HG03439 (cell line): ENCODE results near the gene AGBL1.

Experiments used
- ATAC-seq: cut with Tn5 transposase; IDR thresholded peaks from one replicate; pipeline ENCODE4 v1.9.1; 2021; ENCODE audit warnings: mild to moderate bottlenecking, moderate library complexity; ENCODE audit not compliant: unreplicated experiment

The AGBL1 gene

DNA sequence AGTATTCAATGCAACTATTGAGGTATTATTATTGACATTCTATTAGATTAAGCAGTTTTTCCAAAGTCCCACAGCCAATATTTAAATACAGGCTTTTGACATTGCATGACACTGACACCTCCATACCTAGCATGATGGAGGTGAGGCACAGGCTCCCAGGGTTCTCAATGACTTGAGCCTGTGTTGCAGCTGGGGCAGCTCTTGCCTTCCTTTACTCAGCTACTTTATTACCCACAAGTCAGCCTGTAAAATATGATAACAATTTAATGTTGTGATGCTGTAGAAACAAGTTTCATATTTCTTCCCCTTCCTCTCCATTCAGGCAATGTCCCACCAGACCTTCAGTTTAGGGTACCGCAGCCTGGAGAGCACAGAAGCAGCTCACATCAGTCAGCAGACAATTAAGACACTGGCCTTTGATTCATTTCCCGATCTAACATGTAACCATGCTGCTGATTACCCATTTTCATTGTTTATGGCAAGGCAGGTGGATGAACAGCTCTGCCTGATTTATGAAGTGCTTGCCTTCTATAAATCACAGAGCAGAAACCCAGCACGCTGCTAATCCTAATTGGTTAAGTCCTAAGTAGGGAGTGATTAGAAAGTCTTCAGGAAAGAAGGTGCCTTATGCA is 826.1 kb downstream of the AGBL1 start:
- no peak for ATAC-seq

DNA sequence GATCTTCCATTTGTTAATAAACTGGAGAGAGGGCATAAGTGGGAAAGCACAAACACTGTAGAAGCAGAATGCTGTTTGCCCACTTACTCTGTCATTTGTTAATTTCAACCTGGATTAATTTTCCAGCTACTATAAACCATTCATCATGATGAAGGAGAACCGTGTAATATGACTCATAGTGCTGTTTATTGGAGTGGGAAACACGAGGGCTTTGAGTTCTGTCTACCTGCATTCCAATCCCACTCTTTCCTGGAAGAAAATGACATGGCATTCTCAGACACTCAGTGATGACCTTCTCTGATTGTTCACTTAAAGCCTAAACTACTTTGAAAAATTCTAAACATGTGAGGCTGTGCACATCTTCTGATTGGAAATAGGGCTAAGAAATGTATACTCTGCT is 826.7 kb downstream of the AGBL1 start:
- no peak for ATAC-seq

DNA sequence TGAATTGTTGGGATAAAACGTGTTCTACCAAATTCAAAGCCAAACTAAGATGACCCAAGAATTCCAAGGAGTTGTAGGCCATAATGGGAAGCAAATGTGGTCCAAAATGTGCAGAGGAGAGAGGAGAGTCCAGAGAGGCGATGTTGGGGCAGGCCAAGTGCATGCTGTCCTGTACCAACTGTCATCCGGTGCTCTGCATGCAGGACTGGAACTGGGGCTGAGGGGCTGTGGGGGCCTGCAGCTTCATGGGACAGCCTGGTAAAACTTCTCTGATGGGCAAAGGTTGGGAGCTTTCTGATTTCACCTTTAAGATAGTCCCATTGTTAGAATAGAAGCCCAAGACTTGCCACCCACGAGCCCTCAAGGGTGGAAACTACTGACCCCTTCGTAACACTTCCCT is 831.4 kb downstream of the AGBL1 start:
- no peak for ATAC-seq

DNA sequence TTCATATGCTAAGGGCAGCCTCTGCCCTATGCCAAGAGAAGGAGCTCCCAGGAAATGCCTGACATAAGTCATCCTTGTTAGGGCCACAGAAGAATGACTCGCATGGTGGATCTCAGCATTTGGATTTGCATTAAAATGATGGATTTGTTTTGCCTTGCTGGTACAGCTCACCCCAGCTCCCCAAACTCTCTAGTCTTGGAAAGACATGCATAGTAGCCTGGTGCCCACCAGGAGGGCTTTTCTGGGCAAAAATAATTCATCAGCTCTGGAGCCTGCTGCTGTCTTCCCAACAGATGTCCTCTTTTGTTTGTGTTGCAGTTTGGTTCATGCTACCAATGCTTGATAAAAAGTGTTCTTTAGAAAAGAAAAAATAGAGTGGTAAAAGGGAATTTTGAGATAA is 833.0 kb downstream of the AGBL1 start:
- ATAC-seq, result no peak

DNA sequence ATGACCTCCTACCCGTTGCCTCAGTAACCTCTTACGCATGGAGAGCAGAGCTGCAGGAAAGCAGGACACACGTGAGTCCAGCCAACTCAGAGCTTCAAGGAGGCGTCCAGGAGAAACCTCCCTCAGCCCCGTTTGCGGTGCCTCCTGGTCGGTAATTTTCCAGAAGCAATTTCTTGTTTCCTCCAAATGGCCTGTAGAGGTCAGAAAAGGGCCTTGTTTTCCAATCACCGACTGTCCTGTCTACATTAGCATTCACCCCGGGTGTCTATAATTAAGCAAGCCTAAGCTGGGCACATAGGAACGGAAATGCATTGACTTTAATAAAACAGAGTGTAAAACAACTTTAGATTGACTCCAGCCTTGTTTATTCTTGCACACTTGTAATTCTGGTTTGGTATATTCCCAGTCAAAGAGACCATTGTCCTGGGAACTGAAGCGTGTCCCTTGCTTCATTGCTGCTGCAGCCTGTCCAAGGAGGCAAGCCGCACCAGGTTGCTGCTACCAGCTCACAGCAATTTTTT is 836.2 kb downstream of the AGBL1 start:
- ATAC-seq, result no peak

DNA sequence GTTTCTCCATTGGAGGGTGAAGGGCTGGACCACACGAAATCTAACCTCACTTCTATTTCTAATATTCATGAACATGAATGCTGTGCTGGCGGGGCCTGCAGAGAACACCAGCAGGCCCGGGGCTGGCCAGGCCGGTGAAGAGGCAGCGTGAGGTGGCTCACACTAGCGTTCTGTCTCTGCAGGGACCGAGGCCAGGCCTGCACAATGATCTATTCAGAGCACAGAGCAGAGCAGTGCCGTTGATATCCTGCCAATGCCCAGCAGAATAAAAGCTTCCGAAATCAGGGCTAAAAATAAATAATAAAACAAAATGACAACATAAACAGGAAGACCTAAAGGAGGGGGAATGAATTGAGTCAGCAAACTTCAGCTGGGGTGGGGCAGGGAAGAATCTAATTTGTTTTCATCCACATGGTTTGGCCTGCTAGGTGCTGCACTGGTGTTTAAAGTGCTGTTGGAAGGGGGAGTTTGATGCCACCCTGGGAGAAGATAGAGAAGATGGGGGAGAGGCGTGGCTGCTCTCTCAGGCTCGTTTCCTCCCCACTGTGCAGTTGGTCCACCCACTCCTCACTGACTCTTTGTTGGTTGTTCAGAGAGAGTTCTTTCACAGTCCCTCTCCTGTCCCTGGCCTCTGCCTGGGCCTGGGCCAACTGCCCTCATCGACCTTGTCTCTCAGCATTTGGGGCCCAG is 837.1 kb downstream of the AGBL1 start:
- no peak for ATAC-seq

DNA sequence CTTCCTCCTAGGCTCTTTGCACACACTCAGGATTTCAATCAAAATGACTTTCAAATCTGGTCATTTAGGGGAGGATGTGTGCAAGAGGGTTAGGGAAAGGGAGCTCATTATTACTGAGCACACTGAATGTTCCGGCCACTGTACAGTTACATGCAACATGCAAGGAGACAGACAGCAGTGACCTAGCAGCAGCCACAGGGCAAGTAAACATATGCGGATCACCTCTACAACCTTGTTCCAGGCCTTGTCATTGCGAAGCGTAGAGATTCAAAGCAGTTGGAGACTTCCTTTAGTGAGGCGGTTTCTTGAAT is 837.6 kb downstream of the AGBL1 start:
- no peak for ATAC-seq

DNA sequence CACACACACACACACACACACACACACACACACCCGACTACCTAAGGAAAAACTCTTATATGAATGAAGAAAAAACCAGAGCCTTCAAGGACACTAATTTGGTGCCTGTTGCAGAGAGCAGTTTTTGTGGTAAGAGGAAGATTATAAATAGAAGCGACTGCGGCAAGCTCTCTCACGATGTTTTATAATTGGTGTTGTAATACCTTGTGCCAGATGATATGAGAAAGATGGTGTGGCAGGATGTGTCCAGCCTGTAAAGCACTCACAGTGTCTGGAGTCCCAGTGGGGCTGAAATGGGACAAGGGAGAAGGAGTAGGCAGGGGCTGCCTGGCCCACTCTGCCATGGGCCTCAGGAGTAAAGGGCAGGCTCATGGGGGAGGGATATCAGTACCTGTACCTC is 839.9 kb downstream of the AGBL1 start:
- no peak for ATAC-seq

DNA sequence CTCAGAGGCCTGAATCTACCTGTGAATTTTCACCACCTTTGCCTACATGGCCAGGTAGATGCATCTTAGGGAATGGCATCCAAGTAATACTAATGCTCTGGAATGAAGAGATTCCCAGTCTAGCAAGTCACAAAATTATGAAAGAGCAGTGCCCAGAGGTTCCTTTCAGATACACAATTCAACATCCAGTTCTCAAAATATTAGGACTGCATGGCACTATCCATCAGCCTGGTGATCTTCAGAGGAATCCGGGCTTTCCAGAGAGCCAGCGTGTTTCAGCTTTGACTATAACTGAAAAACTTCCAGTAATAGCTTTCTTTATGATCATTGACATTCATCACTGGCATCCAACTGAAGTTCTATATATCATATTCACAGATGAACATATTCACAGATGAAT is 849.8 kb downstream of the AGBL1 start:
- ATAC-seq, result no peak

DNA sequence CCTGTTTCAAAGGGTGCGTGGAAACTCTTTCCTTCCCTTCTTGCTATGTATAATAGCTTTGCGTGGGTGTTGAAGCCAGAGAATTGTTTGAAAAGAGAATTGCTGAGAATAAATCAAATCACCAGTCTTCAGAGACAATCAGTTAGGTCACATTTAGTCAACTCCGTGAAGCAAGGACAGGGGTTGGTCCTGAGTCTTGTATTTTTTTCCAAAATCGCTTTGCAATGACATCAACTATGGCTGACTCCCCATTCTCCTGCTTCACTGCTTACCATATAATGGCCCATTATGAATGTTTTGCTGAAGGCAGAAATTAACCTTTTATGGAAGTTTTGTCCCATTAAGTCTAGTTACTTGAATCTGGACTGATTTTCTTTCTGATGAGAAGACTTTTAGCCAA is 852.8 kb downstream of the AGBL1 start:
- ATAC-seq, result no peak

DNA sequence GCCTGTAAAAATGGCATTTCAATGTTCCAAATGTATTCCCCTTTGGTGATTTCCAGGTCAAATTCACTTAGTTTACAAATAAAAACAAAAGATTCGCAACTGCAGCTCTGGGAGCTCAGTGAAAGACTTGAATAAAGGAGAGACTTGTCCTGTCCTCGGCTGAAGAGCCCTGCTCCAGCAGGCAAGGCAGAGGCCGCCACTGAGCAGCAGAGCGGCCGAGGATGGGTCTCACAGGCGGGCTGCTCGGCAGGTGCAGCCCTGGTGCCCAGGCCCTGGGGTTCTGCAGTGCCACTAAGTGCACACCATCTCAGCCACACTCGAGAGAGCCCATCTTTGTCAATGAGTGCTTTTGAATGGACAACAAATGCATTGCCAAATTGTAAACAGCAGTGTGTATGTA is 856.2 kb downstream of the AGBL1 start:
- no peak for ATAC-seq

DNA sequence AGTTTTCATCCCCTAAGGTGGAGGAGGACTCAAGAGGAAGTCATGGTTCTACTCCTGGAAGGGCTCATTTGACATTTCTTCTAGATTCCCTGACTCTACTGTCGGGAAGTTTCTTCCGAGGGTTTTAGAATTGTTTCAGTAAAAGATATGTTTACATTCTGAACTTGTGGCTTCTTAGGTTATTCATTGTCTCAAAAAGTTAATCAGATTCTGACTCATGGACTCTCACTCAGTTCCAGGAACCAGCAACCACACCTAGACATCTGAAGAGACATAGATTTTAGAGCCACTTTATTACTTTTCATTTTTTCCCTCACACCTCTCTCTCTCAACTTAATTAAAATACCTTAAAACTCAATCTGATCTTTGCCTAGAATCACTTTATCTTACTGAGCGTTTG is 862.6 kb downstream of the AGBL1 start:
- no peak for ATAC-seq

DNA sequence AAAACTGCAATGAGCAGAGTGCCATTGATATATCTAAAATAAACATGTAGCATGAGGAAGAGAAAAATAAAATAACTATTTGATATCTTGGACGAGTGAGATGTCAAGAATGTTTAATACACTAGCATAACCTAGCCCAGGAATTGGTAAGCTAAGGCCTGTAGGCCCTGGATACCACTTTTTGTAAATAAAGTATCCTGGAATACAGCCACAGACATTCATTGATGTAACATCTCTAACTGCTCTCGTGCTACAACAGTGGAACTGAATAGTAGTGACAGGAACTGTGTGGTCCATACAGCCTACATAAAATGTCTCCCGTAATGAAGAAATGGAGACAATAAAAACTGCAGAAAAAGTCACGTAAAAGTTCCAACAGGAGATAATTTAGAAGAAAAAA is 869.0 kb downstream of the AGBL1 start:
- ATAC-seq, result no peak

DNA sequence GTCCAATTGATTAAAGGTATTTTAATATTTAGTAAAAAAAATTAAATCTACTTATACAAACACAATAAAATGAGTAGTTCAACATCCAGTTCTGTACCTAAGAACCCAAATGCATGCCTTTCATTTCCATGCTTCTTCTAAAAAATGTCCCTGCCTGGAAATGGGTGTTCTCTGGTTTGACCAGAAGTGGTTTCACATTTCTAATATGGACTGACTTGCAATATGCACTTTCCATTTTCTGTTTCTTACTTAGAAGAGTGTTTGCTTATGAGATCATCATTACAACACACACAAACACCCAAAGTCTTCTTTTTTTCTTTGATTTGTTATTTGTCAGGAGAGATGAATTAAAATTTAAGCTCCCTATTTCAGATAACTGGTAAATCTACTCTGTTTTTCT is 879.6 kb downstream of the AGBL1 start:
- no peak for ATAC-seq

DNA sequence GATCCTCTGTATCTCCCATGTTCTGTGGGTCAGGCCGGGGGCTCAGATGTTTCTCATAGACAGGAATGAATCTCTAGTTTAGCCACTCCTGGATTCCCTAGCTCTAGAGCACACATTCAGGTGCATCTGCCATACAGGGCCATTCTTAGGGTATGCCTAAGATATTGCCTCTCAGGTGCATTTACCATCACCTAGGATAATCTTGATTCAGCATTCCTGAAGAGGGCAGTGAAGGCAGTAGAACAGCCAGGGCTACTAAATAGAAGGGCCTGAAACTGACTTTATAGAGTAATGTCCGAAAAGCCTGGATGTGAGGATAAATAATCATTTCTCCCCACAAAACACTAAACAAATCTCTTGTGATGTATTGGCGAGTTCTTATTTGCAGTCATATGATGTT is 882.0 kb downstream of the AGBL1 start:
- ATAC-seq, result no peak

DNA sequence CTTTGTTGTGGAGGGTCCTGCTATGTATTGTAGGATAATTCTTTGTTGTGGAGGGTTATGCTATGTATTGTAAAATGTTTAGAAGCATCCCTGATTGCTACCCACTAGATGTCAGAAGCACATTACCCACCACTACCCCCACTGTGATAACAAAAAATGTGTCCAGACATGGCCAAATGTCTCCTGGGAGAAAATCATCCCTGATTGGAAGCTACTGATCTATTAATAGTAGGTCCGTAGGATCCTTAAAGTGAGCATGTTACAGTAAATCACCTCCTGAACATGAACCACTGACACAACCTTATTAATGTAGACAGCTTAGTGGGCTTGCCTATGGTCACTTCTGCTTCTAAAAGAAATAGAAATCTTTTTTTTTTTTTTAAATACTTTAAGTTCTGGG is 884.6 kb downstream of the AGBL1 start:
- no peak for ATAC-seq

DNA sequence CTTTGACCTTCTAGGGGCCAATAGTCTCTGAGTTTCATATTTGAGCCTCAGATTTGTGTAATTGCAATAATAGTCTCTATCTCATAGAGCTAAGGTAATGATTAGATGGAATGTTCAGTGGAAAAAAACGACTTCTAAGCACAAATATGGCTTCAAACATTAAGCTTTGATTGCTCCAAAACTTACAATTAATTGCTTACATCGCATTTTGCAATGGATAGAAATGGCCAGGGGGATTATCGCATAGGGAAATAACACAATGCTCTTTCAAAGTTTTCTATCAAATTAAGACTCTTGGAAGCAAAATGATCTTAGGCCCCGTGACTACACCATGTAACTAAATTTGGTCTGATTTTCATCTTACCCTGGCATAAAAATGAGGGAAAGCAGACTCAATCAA is 888.6 kb downstream of the AGBL1 start:
- no peak for ATAC-seq

DNA sequence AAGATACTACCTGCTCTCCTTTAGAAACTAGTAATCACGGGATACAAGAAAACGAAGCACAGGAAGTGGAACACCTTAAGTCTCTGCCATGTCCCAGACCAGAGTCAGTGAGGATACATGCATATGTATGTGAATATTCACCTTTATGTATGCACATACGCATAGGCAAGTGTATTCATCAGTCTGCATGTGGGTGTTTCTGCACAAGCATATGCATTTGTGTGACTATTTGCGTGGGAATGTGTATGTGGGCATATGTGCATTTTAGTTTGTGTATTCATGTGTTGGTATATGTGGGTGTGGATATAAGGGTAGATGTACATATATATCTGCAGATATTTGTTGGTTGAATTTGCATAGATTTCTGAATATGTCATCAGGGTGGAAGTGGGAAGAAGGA is 889.7 kb downstream of the AGBL1 start:
- no peak for ATAC-seq

DNA sequence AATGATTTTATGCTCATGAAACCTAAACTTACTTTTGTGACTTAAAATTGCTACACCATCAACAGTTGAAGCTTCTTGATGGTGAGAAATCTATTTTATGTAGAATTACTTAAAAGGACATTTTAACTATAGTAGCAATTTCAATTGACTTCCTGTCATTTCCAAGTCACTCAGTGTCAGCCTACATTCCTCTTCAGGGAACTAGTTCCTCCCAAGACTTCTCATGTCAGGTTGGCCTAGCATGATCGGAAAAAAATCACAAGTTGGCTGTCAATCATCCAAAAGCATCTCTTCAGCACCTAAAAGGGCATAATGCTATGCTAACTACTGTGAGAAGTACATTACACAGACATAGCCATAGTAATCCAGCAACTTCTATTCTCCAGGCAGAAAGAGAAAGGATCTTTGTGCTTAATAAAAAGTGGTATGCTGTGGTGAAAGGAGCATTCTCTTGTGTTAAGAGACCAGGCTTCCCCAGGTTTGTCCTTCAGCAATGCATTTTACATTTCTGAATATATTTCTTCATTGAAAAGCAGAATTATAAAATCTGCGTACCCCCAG is 893.7 kb downstream of the AGBL1 start:
- ATAC-seq, result no peak

DNA sequence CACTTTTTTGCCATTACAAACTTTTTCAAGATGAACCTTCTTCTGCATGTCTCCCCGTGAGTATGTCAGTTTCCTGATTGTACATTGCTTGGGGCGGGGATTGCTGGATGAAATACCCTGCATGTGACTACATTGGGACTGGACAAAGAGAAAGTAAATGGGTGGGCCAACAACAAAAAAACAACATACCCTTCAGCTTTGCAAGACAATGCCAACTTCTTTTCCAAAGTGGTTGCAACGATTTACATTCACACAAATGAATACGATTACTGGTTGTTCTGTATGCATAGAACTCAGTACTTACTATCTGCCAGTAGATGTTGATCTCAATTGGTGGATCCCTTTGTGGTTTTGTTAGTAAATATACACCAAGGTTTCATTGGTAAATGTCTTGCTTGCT is 908.4 kb downstream of the AGBL1 start:
- no peak for ATAC-seq

DNA sequence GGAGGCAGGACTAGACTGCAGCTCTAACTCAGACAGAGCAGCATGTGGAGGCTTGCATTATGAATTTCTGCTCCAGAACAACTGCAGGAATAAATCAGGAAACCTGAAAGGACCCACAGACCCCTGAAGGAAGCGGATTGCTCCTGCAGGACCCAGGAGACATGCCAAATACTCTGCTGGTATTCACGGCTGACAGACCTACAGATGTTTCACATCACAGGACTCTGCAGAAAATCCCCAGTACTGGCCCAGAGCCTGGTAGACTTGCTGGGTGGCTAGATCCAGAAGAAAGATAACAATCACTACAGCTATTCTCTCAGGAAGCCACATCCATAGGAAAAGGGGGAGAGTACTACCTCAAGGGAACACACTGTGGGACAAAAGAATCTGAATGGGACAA is 942.1 kb downstream of the AGBL1 start:
- ATAC-seq, result no peak

DNA sequence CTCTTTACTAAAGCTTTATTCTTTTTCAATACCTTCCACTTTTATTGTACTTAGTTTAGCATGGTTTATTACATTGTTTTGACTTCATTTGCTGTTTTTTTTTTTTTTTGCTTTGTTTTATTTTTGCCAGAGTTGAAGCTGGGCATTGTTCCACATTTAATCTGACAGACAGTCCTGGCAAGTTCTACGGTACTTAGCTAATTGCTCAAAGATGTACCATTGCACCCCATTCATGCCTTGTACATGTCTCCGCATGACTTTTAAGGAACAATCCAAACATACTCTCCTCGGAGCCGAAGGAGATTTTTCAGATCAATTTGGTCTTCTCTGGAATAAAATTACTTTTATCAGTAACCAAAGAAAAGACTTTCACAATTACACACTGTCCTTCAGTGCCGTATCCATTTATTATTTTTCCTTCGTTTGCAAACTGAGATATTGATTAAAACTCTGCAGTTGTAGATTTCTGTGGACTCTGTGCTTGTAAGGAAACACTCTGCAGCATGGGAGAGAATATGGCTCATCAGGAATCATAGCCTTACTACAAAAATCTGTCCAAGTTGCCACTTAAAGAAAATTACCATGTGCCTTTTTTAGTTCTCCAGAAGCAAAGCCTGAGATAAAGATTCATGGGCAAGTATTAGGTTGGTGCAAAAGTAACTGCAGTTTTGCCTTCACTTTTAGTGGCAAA is 952.0 kb downstream of the AGBL1 start:
- ATAC-seq, result no peak
